ENCODE results near the gene KRTAP27-1. TPM values are rescaled to one million over a fixed set of nuclear protein-coding genes. Genes with fewer than 3 reads are reported as not detected.

KRTAP27-1 gene
- total and polyA plus RNA-seq, 2 of the 8 experiments (the other 6 are each of a cell fraction or from before 2014, with no cell fraction given), result not detected

DNA sequence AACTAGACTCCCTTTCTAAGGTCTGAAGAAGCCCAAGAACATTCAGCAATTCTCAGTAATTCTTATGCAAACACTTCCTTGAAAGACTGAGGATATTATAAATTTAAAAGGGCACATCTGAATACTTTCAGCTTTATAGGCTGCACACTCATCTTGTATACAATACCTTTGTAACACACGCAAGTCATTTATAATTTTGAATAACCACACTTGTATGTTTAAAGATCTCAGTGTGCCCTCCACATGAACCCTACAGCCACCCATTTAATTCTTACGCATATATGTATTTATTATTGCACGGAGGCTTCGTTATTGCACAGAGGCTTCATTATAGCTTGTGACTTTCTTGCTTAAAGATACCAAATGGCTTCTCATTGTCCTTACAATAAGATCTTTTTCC lies 1.2 kb upstream of the KRTAP27-1 start:
- H3K9me3 ChIP-seq (ENCODE audit: insufficient read depth in 2 of 2, low read depth in 1 of 2, low read length in 1 of 2), result no peaks in the 10 kb centered on the region
- no peak for DNase-seq (ENCODE audit: low read depth in 1 of 2, low spot score in 2 of 2)

More for the DNA sequence above, 1.2 kb upstream of the KRTAP27-1 start:
- 89% methylated on average over 4 of the region's 4 CpGs; no CpG with 5 or more reads in 1 of the 2 experiments for WGBS, 2 experiments (ENCODE audit: extremely low coverage in 1 of 2, insufficient coverage in 1 of 2, insufficient read length in 1 of 2, insufficient replicate concordance in 2 of 2, low coverage in 1 of 2, low lambda C conversion rate in 2 of 2, missing lambda C conversion rate in 1 of 2)
- no peak overlapping the region for H2BK12ac ChIP-seq (ENCODE audit: low read depth, low read length)
- H3K79me1 ChIP-seq (ENCODE audit: low read depth, low read length), result no peaks in the 10 kb centered on the region
- ChIA-PET CTCF (ENCODE audit: partially characterized antibody) (interaction anchor here (1.2 to 3.7 kb wide), 5 partner anchors 10 to 143 kb away, joined by 3 to 18 read pairs (median 7); no protein-coding TSS in a partner anchor), POLR2A (ENCODE audit: partially characterized antibody) (no interaction called here)
- no peak for TF ChIP-seq SRF (IDR thresholded peaks at IDR 0.05; ENCODE audit: low read depth, low read length)
- no peak for TF ChIP-seq RFX5 (IDR thresholded peaks at IDR 0.05; ENCODE audit: borderline replicate concordance, low read depth, low read length)
- TF ChIP-seq TCF12 (IDR thresholded peaks at IDR 0.05; ENCODE audit: low read depth, low read length), result no peak
- TF ChIP-seq BCL11A (IDR thresholded peaks at IDR 0.05; ENCODE audit: low read depth in 2 of 2, low read length in 2 of 2), result no peak
- no peak for TF ChIP-seq SIRT6 (IDR thresholded peaks at IDR 0.05; ENCODE audit: low read length)
- FAIRE-seq, result no peak
- no peak overlapping the region for H3K56ac ChIP-seq (replicated peaks; ENCODE audit: insufficient read length, low read depth, low read length)
- H3K4me2 ChIP-seq (ENCODE audit: insufficient read depth in 1 of 2, low read depth in 2 of 2, low read length in 2 of 2), result no peak overlapping the region
- H3K4me3 ChIP-seq (ENCODE audit: extremely low read depth in 1 of 4, insufficient read depth in 2 of 4, low read depth in 3 of 4, low read length in 4 of 4), result no peak overlapping the region
- H4K91ac ChIP-seq (replicated peaks; ENCODE audit: insufficient read length, low read length), result no peak overlapping the region
- H3K79me2 ChIP-seq (ENCODE audit: control insufficient read depth in 1 of 2, insufficient read depth in 2 of 2, low read length in 2 of 2), result no peaks in the 10 kb centered on the region
- H2AK5ac ChIP-seq (ENCODE audit: low read depth, low read length), result no peak overlapping the region
- H4K20me1 ChIP-seq (replicated peaks in 1 of 2; ENCODE audit: control insufficient read depth in 1 of 2, insufficient read depth in 2 of 2, low read length in 2 of 2), result no peaks in the 10 kb centered on the region
- H2BK15ac ChIP-seq (ENCODE audit: low read length), result no peak overlapping the region
- H3K23me2 ChIP-seq (ENCODE audit: low read depth, low read length), result no peaks in the 10 kb centered on the region
- no peak overlapping the region for H3K9ac ChIP-seq (replicated peaks in 1 of 4; ENCODE audit: extremely low read depth in 1 of 4, low read depth in 3 of 4, low read length in 3 of 4)
- H3K36me3 ChIP-seq (ENCODE audit: control insufficient read depth in 2 of 4, insufficient read depth in 4 of 4, low read length in 3 of 4), result no peaks in the 10 kb centered on the region
- no peak overlapping the region for H2BK20ac ChIP-seq (ENCODE audit: low read length)
- H2BK120ac ChIP-seq (replicated peaks; ENCODE audit: low read depth, low read length), result no peak overlapping the region
- H4K8ac ChIP-seq (ENCODE audit: extremely low read depth, insufficient read depth, low read length), result no peak overlapping the region
- H4K5ac ChIP-seq (ENCODE audit: insufficient read length, low read depth, low read length), result no peak overlapping the region
- no peak overlapping the region for H3K27ac ChIP-seq (ENCODE audit: low read depth, low read length)
- no peak overlapping the region for H3K14ac ChIP-seq (ENCODE audit: insufficient read length)
- no peak overlapping the region for H2AFZ ChIP-seq (ENCODE audit: low read length)
- H3K23ac ChIP-seq (ENCODE audit: insufficient read length), result no peak overlapping the region
- H3K4me1 ChIP-seq (replicated peaks in 1 of 4; ENCODE audit: control insufficient read depth in 3 of 4, insufficient read depth in 4 of 4, low read length in 3 of 4), result no peaks in the 10 kb centered on the region
- no peak overlapping the region for H3K4ac ChIP-seq (replicated peaks; ENCODE audit: insufficient read length, low read depth, low read length)
- no peaks in the 10 kb centered on the region for H3K27me3 ChIP-seq (replicated peaks in 1 of 4; ENCODE audit: control insufficient read depth in 3 of 4, extremely low read depth in 1 of 4, insufficient read depth in 3 of 4, low read length in 3 of 4)
- H2BK5ac ChIP-seq (ENCODE audit: low read depth, low read length), result no peak overlapping the region
- no peak overlapping the region for H3K18ac ChIP-seq (ENCODE audit: extremely low read depth, low read length)

All from H1 (cell line).